ENCODE measurements around the gene HTT.

The HTT gene

GRCh38 chr4:3178351-3178750 lies 103.9 kb downstream of the HTT start:
- H3K4me3 ChIP-seq (replicated peaks; ENCODE audit: insufficient read depth, low read length), result no peak overlapping the region
- H3K27me3 ChIP-seq (ENCODE audit: insufficient read depth, poor library complexity, severe bottlenecking), result no peaks in the 10 kb centered on the region
- no peak overlapping the region for H3K27ac ChIP-seq (replicated peaks)
- DNase-seq (ENCODE audit: low read depth in 1 of 2, low spot score in 1 of 2), result no peak
- TF ChIP-seq GABPA (IDR thresholded peaks at IDR 0.05; ENCODE audit: low read depth) (no peak), REST (IDR thresholded peaks at IDR 0.05; ENCODE audit: insufficient replicate concordance, low read depth) (no peak), SPI1 (IDR thresholded peaks at IDR 0.05; ENCODE audit: borderline replicate concordance, low read depth) (no peak), POLR2AphosphoS5 (IDR thresholded peaks at IDR 0.05; ENCODE audit: low read depth) (no peak)
- TF ChIP-seq, protein P1, sequence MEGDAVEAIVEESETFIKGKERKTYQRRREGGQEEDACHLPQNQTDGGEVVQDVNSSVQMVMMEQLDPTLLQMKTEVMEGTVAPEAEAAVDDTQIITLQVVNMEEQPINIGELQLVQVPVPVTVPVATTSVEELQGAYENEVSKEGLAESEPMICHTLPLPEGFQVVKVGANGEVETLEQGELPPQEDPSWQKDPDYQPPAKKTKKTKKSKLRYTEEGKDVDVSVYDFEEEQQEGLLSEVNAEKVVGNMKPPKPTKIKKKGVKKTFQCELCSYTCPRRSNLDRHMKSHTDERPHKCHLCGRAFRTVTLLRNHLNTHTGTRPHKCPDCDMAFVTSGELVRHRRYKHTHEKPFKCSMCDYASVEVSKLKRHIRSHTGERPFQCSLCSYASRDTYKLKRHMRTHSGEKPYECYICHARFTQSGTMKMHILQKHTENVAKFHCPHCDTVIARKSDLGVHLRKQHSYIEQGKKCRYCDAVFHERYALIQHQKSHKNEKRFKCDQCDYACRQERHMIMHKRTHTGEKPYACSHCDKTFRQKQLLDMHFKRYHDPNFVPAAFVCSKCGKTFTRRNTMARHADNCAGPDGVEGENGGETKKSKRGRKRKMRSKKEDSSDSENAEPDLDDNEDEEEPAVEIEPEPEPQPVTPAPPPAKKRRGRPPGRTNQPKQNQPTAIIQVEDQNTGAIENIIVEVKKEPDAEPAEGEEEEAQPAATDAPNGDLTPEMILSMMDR (IDR thresholded peaks at IDR 0.05; ENCODE audit: insufficient read depth, low read length), result no peak

GRCh38 chr4:3179126-3179706 lies 104.7 kb downstream of the HTT start:
- Histone ChIP-seq H3K27me3 (ENCODE audit: insufficient read depth, poor library complexity, severe bottlenecking) (no peaks in the 10 kb centered on the region), H3K27ac (replicated peaks) (no peak overlapping the region), H3K4me3 (replicated peaks; ENCODE audit: insufficient read depth, low read length) (no peak overlapping the region)
- no peak for TF ChIP-seq REST (IDR thresholded peaks at IDR 0.05; ENCODE audit: insufficient replicate concordance, low read depth)
- no peak for TF ChIP-seq POLR2AphosphoS5 (IDR thresholded peaks at IDR 0.05; ENCODE audit: low read depth)
- TF ChIP-seq, protein P1 (IDR thresholded peaks at IDR 0.05; ENCODE audit: insufficient read depth, low read length), result no peak
- TF ChIP-seq GABPA (IDR thresholded peaks at IDR 0.05; ENCODE audit: low read depth), result no peak
- TF ChIP-seq SPI1 (IDR thresholded peaks at IDR 0.05; ENCODE audit: borderline replicate concordance, low read depth), result no peak
- DNase-seq (ENCODE audit: low read depth in 1 of 2, low spot score in 1 of 2), result no peak

GRCh38 chr4:3183008-3183407 lies 108.5 kb downstream of the HTT start:
- Histone ChIP-seq H3K4me3 (replicated peaks; ENCODE audit: insufficient read depth, low read length) (no peak overlapping the region), H3K27me3 (ENCODE audit: insufficient read depth, poor library complexity, severe bottlenecking) (no peaks in the 10 kb centered on the region), H3K27ac (replicated peaks) (no peak overlapping the region)
- TF ChIP-seq, protein P1 (IDR thresholded peaks at IDR 0.05; ENCODE audit: insufficient read depth, low read length), result no peak
- TF ChIP-seq GABPA (IDR thresholded peaks at IDR 0.05; ENCODE audit: low read depth), result no peak
- TF ChIP-seq SPI1 (IDR thresholded peaks at IDR 0.05; ENCODE audit: borderline replicate concordance, low read depth), result no peak
- TF ChIP-seq REST (IDR thresholded peaks at IDR 0.05; ENCODE audit: insufficient replicate concordance, low read depth), result no peak
- no peak for TF ChIP-seq POLR2AphosphoS5 (IDR thresholded peaks at IDR 0.05; ENCODE audit: low read depth)
- DNase-seq (ENCODE audit: low read depth in 1 of 2, low spot score in 1 of 2), result no peak
